GM10847 (cell line): Measurements from ENCODE around the gene NSMCE1.

Source experiments
- POLR2A ChIP-seq: IDR thresholded peaks from 2 replicates; pipeline ENCODE4 v1.6.1; 2011; ENCODE audit not compliant: insufficient read length; ENCODE audit errors: extremely low read depth

The NSMCE1 gene

DNA sequence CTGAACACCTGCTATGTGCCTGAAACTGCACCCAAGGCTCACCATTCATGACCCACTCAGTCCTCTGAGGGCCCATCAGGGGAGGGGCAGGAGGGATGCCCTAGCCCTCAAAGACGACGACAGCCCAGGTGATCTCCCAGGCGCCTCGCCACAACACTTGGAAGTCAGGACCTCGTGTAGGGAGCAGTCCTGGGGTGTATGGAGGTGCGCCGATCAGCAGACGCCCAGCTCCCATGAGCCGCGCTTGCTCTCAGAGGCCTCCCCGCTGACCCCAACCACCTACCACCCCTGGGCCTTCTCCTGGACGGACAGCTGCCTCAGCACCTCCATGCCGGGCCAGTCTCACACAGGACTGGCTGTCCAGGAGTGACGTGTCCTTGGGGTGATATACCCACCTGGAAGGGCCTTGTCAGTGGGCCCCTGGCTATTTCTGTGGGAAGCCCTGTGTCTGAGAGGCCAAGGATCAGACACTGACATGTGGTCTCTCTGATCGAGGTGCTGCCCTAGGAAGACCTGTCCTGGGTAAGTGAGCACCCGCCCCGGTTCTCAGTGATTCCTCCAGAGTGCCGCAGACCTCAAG lies 38.6 kb downstream of the NSMCE1 start:
- TF ChIP-seq POLR2A: no peak

- TF ChIP-seq POLR2A: no peak
Measured at GRCh38 chr16:27228621-27229501, 39.7 kb downstream of the NSMCE1 start.

GRCh38 chr16:27228045-27228444 lies 40.5 kb downstream of the NSMCE1 start:
- TF ChIP-seq POLR2A: no peak

- no peak for TF ChIP-seq POLR2A
Measured at GRCh38 chr16:27226976-27227705, 41.4 kb downstream of the NSMCE1 start.

GRCh38 chr16:27226476-27226875 lies 42.1 kb downstream of the NSMCE1 start:
- no peak for TF ChIP-seq POLR2A

- TF ChIP-seq POLR2A: no peak
Measured at GRCh38 chr16:27225536-27226360, 42.8 kb downstream of the NSMCE1 start.

DNA sequence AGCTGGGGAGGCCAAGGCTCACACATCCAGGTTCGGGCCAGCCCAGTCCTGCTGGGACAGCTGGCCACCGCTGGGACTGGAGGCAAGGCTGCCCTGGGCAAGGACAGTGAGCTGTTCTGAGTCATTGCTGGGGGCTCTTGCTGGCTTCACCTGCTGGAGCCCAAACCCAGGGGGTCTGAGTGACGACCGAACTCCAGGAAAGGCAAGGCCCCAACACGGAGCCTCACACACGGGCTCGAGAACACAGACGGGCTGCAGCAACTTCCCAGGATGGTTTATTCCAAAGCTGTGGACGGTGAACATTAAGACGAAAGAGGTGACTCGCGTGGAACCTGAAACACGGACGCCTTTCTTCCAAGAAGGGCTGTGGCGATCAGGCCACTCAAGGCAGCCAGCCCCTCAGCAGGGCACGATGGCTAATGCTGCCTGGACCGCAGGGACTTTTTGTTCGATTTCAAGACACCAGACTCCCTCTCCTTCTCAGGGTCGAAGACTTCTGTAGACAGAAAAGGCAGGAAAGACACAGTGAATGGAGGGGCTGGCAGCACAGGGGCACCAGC lies 43.8 kb downstream of the NSMCE1 start:
- no peak for TF ChIP-seq POLR2A

DNA sequence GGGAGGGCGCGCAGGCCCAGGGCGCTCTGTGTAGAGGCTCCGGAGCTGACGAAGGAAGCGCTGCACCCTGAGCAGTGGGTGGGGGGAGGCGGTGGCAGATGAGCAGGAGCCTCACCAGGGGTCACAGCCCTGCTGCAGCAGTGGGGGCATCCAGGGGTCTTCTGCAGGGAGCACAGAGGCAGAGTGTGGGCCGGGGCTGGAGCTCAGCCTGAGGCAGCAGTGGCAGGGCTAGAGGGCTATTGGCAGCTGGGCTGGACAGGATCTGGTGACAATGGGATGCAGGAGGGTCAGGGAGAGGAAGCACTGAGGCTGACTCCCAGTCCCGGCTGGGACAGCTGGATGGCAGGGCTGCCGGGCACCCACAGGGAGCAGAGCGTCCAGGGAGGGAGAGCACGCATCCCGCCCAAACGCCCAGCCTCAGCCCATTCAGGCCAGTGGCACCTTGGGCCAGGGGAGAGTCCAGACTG lies 44.3 kb downstream of the NSMCE1 start:
- no peak for TF ChIP-seq POLR2A

DNA sequence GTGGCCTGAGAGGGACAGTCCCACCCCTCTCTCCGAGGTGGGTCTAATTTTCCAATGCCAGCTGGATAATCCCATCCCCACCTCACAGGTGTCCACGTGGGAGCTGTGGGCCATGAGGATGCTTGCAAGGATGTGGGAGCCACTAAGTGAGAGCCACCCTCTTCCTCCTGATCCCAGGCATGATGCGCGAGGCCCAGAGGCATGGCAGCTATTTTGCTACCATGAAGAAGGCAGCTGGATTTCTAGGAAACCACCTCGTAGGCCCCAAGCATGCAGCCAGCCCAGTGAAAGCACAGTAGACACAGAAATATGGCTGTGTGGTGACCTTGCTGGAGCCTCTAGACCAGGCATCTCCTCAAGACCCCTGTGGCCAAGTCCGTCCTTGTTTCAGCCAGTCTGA lies 44.9 kb downstream of the NSMCE1 start:
- TF ChIP-seq POLR2A: no peak

DNA sequence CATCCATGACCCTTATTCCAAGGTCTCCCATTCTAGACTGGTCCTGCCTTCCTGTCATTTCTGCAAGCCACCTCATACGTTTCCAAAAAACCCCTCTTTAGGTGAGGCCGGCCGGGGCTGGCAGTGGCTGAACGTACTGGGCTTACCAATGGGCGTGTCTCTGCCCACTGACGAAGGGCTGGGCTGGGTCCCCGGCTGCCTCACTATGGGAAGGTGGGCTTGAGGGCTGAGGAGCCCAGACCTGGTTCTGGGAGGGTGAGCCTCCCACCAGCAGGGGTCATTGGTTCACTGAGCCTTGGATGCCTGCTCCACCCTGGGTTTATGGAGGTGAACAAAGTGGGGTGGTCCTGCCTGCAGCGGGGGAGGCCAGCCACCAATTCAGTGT lies 45.4 kb downstream of the NSMCE1 start:
- no peak for TF ChIP-seq POLR2A

GRCh38 chr16:27222249-27223225 lies 46.0 kb downstream of the NSMCE1 start:
- no peak for TF ChIP-seq POLR2A

GRCh38 chr16:27221576-27222248 lies 46.9 kb downstream of the NSMCE1 start:
- TF ChIP-seq POLR2A: no peak

- TF ChIP-seq POLR2A: no peak
Measured at GRCh38 chr16:27220991-27221390, 47.6 kb downstream of the NSMCE1 start.

DNA sequence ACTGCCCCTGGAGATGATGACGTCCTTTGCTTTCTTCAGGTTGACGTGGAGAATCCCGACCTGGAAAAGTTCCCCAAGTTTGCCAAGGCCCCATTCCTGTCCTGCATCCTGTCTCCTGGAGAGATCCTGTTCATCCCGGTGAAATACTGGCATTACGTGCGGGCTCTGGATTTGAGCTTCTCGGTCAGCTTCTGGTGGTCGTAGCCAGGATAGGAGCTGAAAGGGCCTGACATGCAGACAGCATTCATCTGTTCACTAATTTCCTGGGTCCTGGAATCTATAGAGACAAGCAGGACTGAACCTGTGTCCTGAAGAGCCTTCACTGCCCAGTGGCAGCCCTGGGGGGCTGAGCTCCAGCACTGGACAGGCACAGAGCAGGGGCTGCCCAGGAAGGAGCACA lies 48.0 kb downstream of the NSMCE1 start:
- TF ChIP-seq POLR2A: no peak
